Activated naive CD8-positive, alpha-beta T cell treated with anti-CD3 and anti-CD28 coated beads, Interleukin-2, amount 10 ng/mL, durations not matched to agents 7 days and 5 days (primary cell): ENCODE measurements around the gene HDAC11. TPM values are rescaled to one million over a fixed set of nuclear protein-coding genes. Genes with fewer than 3 reads are reported as not detected.
"Not testable (repeated sequence)": the region's sequence is repeated elsewhere in the genome, so short reads cannot be mapped to it uniquely, and the experiment has no call there.

Experiments
- ATAC-seq: fragments of 150-1000 bp; cut with Tn5 transposase; one replicate; pipeline ENCODE4 v1.10.0; 2021; ENCODE audit warnings: low read depth, moderate library complexity
- POLR2A ChIA-PET: fragments of 350-600 bp; sonication (Branson Sonifier 250); formaldehyde crosslinking; loops from one replicate; lab custom pipeline; 2021; ENCODE audit warnings: antibody characterized with exemption; lab: Charles Lee
- DNase-seq: peaks from one replicate; pipeline ENCODE4 v3.0.0; 2021
- H3K27ac Mint-ChIP-seq: one replicate; pipeline ENCODE4 v1.8.0; 2022; ENCODE audit warnings: mild to moderate bottlenecking, mixed read lengths
- H3K27me3 Mint-ChIP-seq: one replicate; pipeline ENCODE4 v1.8.0; 2022; ENCODE audit warnings: mild to moderate bottlenecking, moderate library complexity, mixed read lengths
- H3K36me3 Mint-ChIP-seq: one replicate; pipeline ENCODE4 v1.8.0; 2021; ENCODE audit warnings: mild to moderate bottlenecking, mixed read lengths
- H3K4me1 Mint-ChIP-seq: one replicate; pipeline ENCODE4 v1.8.0; 2021; ENCODE audit warnings: mixed read lengths
- H3K4me3 Mint-ChIP-seq: one replicate; pipeline ENCODE4 v1.8.0; 2022; ENCODE audit warnings: mild to moderate bottlenecking, moderate library complexity, mixed read lengths
- H3K9me3 Mint-ChIP-seq: one replicate; pipeline ENCODE4 v1.8.0; 2021; ENCODE audit warnings: mixed read lengths
- total RNA-seq, 2 experiments: library from RNA; stranded (reverse); gene quantifications; one replicate each; pipeline ENCODE4 v1.2.3, GENCODE V29; 2021

The HDAC11 gene
- total RNA-seq, 2 experiments from 2014 or later = 4.1 to 4.9 TPM

DNA sequence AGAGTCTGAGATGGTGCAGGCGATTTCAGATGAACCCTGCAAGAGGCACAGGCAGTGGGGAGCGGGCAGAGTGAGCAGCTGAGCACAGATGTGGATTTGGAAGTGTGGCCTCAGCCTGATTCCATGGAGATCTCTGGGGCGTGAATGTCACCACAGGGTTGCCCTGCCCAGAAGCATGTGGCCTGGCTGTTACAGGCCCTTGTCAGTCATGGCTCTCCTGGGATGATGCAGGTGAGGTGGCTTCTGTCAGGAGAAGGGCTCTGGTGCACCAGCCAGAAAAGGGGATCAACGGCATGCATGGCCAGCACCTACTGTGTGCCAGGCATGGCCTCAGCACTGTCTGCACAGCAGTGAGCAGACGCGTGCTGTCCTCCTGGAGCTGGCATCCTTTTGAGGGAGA lies 11.9 kb downstream of the HDAC11 start:
- POLR2A ChIA-PET = no interaction called here
- DNase-seq (no peak), ATAC-seq (no peak)
- Mint-ChIP-seq H3K27me3 (peaks cover 2% of the 10 kb centered on the region), H3K27ac (no peak overlapping the region), H3K4me3 (no peak overlapping the region), H3K4me1 (no peaks in the 10 kb centered on the region), H3K36me3 (no peaks in the 10 kb centered on the region), H3K9me3 (no peaks in the 10 kb centered on the region)

DNA sequence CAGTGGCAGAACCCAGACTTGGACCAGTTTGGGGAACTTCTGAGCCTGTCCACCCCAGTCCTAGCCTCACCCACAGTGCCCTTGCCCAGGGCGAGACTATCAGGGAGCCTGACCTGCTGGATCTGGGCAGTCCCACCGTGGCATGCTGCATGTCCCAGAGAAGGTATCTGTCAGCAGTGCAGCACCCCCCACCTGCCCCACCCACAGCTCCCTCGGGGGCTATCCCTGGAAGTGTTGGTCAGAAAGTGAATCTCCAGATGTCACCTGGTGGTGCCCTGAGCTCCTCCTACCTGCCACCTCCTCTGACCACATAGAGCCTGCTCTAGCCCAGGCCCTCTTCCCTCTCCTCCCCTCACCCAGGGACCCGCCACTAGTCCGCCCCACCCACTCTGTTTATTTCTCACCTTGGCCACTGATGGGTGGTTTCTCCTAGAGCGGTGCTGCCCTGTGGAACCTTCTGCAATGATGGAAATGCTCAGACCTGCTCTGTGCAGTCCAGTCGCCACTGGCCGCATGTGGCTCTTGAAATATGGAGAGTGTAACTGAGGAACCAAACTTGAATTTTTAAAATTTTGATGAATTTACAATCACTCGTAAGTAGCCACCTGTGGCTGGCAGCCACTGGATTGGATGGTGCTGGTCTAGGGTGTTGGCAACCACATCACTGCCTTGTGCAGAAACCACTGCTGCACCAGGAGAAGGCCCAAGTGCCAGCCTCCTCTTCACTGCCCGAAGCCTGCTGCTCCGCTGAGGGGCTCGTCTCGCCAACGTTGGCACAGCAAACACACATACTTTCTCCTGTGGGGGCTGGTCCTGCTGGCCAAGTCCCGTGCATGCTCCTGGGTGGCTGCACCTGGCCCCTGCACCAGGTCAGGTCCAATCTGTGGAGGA lies 13.1 kb downstream of the HDAC11 start:
- Mint-ChIP-seq H3K4me1 (no peaks in the 10 kb centered on the region), H3K9me3 (no peaks in the 10 kb centered on the region), H3K36me3 (no peaks in the 10 kb centered on the region), H3K27me3 (peaks cover 2% of the 10 kb centered on the region), H3K4me3 (no peak overlapping the region), H3K27ac (no peak overlapping the region)
- peak; percentile 28 for DNase-seq
- POLR2A ChIA-PET = no interaction called here
- ATAC-seq = no peak

DNA sequence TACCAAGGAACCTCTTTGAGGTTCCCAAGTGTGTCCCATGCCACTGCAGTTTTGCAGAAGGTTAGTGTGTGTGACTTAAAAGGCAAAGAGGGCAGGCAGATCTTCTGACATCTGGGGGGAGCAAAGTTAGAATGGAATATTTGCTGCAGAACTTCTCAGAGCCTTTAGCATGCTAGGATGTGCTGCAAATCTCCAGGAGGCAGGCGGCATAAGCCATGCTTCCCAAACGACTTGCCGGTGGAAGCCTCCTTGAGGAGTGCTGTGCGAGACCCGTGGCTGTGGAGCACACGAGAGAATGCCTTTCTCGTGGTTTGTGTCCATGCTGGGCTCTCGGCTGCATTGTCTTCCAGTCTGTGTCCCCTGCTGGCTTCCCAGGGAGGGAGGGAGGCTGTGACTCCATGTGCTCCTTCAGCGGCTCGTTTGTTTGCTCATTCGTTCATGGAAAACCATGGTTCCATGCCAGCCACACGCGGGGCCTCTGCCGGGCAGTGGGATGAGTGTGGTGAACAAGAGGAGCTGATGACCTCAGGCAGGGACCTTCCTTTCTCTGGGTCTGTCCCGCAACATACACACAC lies 13.8 kb downstream of the HDAC11 start:
- DNase-seq (peak; percentile 4), ATAC-seq (no peak)
- Mint-ChIP-seq H3K36me3 (no peaks in the 10 kb centered on the region), H3K9me3 (no peaks in the 10 kb centered on the region), H3K27ac (no peak overlapping the region), H3K27me3 (peaks cover 2% of the 10 kb centered on the region), H3K4me3 (no peak overlapping the region), H3K4me1 (no peaks in the 10 kb centered on the region)
- POLR2A ChIA-PET = no interaction called here

DNA sequence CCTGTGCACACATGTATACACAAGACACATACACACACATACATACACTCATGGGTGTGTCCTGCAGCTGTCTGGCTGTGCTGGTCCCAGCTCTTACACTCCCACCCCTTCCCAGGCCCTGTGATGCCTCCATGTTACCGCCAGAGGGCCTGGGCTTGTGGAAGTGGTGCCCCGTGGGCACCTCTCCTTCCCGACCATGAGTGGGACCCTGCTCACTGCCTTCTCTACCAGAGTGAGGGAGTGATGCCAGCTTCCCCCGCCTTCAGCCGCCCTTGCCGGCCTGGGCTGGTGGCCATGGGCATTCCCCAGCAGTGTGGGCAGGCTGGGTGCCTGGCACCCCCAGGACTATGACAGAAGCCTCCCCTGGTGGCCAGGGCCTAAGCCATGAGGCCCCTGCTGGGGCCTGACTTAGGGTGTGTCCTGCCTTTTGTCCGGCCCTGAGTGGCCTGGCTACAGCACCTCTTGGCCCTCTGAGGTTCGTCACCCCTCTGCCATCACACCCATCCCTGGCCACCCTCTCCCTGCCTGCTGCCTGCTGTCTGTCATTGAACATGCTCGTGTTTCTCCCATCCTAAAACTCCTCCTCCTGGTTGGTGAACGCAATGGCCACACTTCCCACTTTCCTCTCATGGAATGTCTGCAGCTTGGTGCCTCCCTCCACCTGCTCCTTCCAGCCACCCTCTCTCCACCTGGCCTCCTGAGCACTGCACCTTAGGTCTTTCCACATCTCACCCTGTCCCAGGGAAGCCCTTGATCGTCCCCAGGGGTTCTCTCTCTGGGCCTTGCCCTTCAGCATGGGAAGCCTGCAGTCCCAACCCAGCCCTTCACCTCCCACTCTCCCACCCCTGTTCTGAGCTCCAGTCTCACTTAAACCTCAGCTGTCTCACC lies 14.6 kb downstream of the HDAC11 start:
- POLR2A ChIA-PET = interaction anchor here (1.8 kb wide), 1 partner anchor 154 kb away, joined by 11 read pairs; no protein-coding TSS in a partner anchor
- H3K4me3 Mint-ChIP-seq = no peak overlapping the region
- peaks cover 4% of the 10 kb centered on the region for H3K27me3 Mint-ChIP-seq
- ATAC-seq = no peak
- DNase-seq = peak; percentile 29
- no peaks in the 10 kb centered on the region for H3K36me3 Mint-ChIP-seq
- no peaks in the 10 kb centered on the region for H3K4me1 Mint-ChIP-seq
- H3K27ac Mint-ChIP-seq = no peak overlapping the region
- H3K9me3 Mint-ChIP-seq = no peaks in the 10 kb centered on the region

DNA sequence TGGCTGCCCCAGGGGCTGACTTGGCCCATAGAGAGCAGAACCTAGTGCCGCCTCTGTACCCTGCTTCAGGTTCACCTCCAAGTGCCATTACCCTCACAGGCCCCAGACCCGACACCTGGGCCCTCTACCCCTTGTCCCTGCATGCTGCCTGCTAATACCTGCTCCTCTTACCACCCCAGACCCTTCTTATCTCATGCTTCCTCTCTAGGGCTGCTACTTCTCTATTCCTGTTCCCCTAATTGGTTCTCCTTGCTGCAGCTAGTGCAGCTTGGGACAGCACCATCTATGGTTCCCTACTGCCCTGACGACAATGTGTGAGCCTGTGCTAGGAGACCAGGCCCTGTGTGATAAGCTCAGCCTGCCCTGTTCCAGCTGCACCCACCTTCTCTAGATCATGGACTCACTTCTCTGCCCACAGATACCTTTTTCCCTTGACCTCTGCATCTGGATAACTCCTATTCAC lies 15.3 kb downstream of the HDAC11 start:
- Mint-ChIP-seq H3K36me3 (no peaks in the 10 kb centered on the region), H3K27me3 (peaks cover 4% of the 10 kb centered on the region), H3K4me3 (no peak overlapping the region), H3K4me1 (no peaks in the 10 kb centered on the region), H3K27ac (no peak overlapping the region), H3K9me3 (no peaks in the 10 kb centered on the region)
- ATAC-seq = no peak
- no peak for DNase-seq
- POLR2A ChIA-PET = interaction anchor here (1.8 kb wide), 1 partner anchor 153 kb away, joined by 11 read pairs; no protein-coding TSS in a partner anchor

DNA sequence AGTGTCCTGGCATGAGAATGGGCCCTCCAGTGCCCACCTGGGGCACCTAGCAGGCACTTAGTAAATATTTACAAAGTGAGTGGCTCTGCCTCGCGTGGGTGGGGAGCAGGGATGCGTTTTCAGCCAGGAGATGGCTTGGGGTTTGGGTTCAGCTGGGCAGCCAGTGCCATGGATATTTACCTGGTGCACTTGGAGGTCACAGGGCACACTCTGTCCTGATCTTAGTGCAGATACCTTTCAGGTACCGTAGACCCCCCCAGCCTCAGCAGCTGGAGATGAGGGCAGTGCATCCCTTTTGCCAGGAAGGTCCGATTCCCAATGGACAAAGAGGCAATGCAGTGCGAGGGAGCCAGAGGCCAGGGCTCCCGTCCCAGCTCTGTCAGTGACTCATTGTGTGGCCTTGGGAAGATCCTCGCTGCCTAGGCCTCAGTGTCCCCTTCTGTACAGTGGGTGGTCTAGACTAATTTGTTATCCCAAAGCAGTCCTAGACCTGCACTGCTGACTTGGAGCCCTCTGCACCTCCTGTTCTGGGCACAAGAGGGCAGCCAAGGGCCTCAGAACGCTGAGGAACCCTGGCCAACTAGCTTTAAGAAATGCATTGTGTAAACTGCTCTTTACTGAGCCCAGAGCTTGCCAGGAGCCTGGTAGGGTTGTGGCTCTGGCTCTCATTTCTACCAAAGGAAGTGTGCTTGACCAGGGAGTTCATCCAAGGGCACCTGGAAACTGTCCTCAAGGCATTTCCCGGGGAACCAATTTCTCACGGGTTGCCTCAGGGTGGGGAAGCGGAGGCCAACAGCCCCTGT lies 16.0 kb downstream of the HDAC11 start:
- Mint-ChIP-seq H3K27ac (no peak overlapping the region), H3K27me3 (peaks cover 4% of the 10 kb centered on the region), H3K4me3 (no peak overlapping the region), H3K36me3 (no peaks in the 10 kb centered on the region), H3K9me3 (no peaks in the 10 kb centered on the region), H3K4me1 (no peaks in the 10 kb centered on the region)
- ATAC-seq = peak; percentile 89
- peak; percentile 80 for DNase-seq
- POLR2A ChIA-PET = interaction anchor here (1.8 kb wide), 1 partner anchor 153 kb away, joined by 11 read pairs; no protein-coding TSS in a partner anchor

DNA sequence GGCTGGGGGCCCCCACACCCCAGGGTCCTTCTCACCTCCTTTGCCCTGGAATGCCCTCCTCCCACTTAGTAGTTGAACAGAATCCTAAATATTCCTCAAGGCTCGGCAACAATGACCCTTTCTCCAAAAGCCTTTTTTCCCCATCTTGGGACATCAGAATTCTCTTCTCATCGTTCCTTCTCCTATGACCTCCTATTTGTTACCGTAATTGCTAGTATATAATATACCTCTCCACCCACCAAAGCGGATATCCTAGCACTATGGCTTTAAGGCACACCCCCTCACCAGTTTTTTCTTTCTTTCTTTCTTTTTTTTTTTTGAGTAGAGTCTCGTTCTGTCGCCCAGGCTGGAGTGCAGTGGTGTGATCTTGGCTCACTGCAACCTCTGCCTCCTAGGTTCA lies 16.8 kb downstream of the HDAC11 start:
- no peak for DNase-seq
- Mint-ChIP-seq H3K27me3 (peaks cover 4% of the 10 kb centered on the region), H3K4me1 (no peaks in the 10 kb centered on the region), H3K4me3 (no peak overlapping the region), H3K36me3 (no peaks in the 10 kb centered on the region), H3K9me3 (no peaks in the 10 kb centered on the region), H3K27ac (no peak overlapping the region)
- ATAC-seq = no peak
- POLR2A ChIA-PET = interaction anchor here (1.8 kb wide), 1 partner anchor 152 kb away, joined by 11 read pairs; no protein-coding TSS in a partner anchor

DNA sequence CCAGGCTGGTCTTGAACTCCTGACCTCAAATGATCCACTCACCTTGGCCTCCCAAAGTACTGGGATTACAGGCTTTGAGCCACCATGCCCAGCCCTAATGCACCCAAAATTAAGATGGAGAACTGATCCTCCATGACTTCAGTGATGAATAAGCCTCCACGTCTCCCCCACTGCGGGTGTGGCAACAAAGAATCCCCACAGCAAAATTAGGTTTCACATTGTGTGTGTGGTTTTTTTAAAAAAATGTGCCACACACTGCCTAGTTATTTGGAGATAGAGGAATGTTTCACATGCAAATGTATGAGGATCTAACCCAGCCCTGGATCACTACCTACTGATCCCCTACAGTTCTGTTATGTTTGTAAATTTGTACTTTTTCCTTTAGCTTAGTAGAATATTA lies 17.3 kb downstream of the HDAC11 start:
- DNase-seq (no peak), ATAC-seq (no peak)
- Mint-ChIP-seq H3K4me3 (no peak overlapping the region), H3K36me3 (no peaks in the 10 kb centered on the region), H3K4me1 (no peaks in the 10 kb centered on the region), H3K9me3 (no peaks in the 10 kb centered on the region), H3K27me3 (peaks cover 4% of the 10 kb centered on the region), H3K27ac (no peak overlapping the region)
- POLR2A ChIA-PET = interaction anchor here (0.7 kb wide), 1 partner anchor 255 kb away, joined by 3 read pairs; no protein-coding TSS in a partner anchor

DNA sequence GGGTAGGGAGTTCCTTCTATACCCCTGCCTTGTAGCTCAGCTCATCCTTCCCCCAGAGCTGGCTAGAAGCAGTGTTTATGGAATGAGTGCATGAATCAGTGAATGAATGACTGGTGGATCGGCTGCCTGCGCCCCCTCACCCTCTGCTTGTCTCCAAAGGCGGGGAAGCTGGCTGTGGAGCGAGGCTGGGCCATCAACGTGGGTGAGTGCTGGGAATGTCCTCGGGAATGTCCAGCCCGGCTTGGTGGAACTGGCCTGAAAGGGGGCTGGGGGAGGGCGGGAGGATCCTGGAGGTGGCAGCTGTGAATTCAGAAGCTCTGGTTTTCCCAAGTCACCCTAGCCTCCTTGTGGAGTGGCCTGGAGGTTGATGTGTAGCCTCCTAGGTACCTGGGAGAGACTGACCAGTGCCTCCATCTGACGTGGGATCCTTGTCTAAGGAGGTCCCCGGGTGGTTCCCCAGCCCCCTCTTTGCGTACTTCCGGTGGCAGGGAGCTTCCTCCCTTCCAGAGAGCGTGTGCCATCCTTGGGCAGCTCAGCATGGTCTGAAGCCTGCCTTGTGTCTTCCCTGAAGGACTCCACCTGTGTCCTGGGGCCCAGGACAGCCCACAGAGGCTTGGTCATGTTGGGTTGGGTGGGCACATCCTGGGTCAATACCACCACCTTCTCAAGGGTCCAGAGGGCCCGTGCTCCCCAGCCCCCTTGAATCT lies 18.4 kb downstream of the HDAC11 start:
- POLR2A ChIA-PET = interaction anchor here (0.7 to 1.0 kb wide), 2 partner anchors 149 to 256 kb away, joined by 3 read pairs; no protein-coding TSS in a partner anchor
- no peak for DNase-seq
- H3K4me3 Mint-ChIP-seq = no peak overlapping the region
- no peaks in the 10 kb centered on the region for H3K4me1 Mint-ChIP-seq
- ATAC-seq = no peak
- no peaks in the 10 kb centered on the region for H3K9me3 Mint-ChIP-seq
- H3K27ac Mint-ChIP-seq = no peak overlapping the region
- peaks cover 4% of the 10 kb centered on the region for H3K27me3 Mint-ChIP-seq
- no peaks in the 10 kb centered on the region for H3K36me3 Mint-ChIP-seq

DNA sequence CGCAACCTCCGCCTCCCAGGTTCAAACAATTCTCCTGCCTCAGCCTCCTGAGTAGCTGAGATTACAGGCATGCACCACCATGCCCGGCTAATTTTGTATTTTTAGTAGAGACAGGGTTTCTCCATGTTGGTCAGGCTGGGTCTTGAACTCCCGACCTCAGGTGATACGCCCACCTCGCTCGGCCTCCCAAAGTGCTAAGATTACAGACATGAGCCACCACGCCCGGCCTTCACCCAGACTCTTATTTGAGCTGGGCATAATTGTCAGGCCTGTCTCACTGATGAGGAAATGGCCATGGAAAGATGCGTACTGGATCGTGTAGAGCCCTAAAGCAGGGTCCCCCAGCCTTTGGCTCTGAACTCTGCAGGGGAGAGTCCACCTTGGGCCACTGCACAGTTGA lies 19.1 kb downstream of the HDAC11 start:
- not testable (repeated sequence) for H3K27me3 Mint-ChIP-seq, DNase-seq, H3K36me3 Mint-ChIP-seq, H3K27ac Mint-ChIP-seq, ATAC-seq, H3K4me1 Mint-ChIP-seq, H3K9me3 Mint-ChIP-seq, H3K4me3 Mint-ChIP-seq
- POLR2A ChIA-PET = interaction anchor here (1.0 kb wide), 1 partner anchor 148 kb away, joined by 3 read pairs; no protein-coding TSS in a partner anchor

DNA sequence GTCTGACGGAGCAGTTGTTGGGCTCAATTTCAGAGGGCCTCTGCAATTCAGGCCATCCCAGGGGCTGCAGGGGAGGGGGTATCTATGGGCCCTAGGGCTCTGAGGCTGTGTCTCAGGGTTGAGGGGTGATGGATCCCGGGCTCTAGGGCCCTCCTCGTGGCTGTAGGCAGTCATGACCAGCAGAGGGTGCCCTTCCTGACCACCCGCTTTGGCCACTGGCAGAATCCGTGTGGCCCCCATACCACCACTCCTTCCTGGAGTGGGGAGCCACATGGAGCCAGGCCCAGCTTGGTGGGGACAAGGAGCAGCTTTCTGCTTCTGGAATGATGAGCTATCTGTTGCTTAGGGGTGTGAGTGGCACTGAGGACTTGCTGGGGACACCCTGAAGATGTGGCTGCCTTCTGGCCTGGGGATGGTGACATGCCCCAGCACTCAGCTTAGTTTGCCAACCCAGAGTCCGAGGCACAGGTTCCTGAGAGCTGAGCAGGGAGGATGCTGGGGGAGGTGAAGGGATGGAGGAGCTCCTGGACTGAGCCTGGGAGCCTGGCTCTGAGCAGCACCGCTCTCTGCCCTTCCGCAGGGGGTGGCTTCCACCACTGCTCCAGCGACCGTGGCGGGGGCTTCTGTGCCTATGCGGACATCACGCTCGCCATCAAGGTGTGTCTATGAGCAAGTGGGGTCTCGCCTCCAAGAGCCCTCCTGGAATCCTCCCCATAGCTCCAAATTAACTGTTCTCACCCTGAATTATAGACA lies 20.2 kb downstream of the HDAC11 start:
- H3K27ac Mint-ChIP-seq = no peak overlapping the region
- POLR2A ChIA-PET = no interaction called here

More for the DNA sequence above, 20.2 kb downstream of the HDAC11 start:
- H3K4me3 Mint-ChIP-seq = no peak overlapping the region
- no peak for ATAC-seq
- H3K9me3 Mint-ChIP-seq = no peaks in the 10 kb centered on the region
- no peaks in the 10 kb centered on the region for H3K36me3 Mint-ChIP-seq
- H3K4me1 Mint-ChIP-seq = no peaks in the 10 kb centered on the region
- no peak for DNase-seq
- H3K27me3 Mint-ChIP-seq = peaks cover 4% of the 10 kb centered on the region
